Measurements from ENCODE around the gene ETFB.
"Not testable (repeated sequence)": the region's sequence is repeated elsewhere in the genome, so short reads cannot be mapped to it uniquely, and the experiment has no call there.

The ETFB gene

DNA sequence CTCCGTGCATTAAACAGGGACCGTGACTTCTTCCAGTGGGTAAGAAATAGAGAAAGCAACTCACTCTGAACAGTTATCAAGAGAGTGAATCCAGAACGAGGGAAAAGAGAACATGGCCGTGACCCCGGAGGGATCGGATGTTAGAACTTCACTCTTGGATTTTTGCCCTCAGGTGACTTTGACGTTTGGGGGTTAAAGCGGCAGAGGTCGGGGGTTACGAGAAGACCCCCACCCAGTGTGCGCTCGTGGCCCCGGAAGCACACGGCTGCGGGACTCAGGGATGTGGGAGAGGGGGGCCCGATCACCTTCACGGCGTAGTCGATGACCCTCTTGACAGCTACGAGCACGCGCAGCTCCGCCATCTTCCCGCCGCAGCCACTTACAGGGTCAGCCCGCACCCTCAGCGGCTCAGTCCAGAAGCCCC is at the start of gene ETFB:
Gene ETFB (minus strand): TSS at position 424 of the 424 bp plus-strand sequence. CDS start 62 bp downstream, at position 362.
- no peak for DNase-seq (ENCODE audit: low read depth in 2 of 2)

DNA sequence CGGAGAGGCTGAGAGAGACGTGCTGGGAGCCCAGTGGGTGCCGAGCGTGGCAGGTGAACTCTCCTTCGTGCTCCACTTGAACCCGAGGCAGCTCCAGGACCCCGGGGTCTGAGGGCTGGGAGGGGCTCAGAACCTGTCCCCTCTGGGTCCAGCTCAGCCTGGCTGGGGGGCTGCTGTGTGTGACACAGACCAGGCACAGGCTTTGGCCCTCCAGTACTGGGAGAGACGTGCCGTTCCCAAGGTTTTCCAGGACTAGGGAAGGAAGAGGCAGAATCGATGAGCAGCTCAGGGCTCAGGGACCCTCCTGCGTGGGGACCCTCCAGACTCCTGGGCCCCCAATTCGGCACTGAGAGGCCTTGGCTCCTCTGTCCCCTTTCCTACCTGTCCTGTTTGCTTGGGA is 49.0 kb upstream of the ETFB start:
- DNase-seq (ENCODE audit: low read depth in 2 of 2): no peak

DNA sequence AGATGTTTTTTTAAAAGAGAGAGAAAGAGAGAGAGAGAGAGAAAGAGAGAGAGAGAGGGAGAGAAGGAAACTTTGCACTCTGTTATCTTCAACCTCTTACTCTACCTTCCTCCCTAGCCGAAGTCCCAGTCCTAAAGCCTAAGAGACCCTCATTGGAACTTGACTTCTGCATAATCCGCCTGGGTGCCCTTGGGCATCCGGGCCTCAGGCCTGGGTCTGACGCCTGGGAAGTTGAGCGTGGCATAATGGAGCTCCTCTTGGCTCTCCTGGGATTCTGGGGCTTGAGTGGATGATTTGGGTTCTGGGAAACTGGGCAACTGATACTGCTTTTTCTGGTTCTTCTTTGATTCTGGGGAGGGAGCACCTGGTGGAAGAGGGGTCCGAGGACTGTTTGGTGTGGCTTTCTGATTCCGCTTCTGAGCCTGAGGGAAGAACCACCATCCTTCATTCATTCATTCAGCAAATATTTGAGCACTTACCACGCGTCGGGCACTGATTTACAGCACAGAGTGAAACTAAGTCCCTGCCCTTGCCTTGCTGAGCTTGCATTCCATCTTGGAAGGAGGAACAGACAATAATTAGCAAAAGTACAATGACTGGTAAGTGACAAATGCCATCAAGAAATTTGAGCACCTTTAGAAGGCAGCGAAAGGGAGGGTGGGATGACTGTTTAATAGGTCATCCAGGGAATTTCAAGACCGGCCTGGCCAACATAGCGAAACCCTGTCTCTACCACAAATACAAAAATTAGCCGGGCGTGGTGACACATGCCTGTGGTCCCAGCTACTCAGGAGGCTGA is 45.0 kb upstream of the ETFB start:
- no peak for DNase-seq (ENCODE audit: low read depth in 2 of 2)

DNA sequence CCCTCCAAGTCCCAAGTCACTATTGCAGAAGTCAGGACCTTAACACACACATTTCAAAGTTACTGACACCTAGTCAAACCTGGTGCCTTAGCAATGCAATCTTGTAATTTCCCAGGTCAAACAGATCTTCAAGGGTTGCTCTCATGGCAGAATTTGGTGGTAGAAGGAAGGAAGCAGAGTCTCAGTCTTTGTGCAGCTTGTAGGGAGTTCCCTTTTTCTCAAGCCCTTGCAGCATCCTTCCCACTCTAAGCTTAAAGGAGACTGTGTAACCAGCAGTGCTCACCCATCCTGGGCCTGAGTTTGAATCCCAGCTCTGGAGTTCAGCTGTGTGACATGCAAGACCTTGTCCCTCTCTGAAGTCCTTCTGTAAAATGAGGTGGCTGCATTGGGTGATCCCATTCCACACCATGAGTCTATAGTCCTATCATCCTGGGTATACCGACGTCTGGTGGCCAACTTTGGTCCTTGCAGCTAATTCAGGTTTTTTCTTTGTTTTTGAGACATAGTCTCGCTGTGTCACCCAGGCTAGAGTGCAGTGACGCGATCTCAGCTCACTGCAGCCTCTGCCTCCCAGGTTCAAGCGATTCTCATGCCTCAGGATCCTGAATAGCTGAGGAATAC is 41.4 kb upstream of the ETFB start:
- no peak for DNase-seq (ENCODE audit: low read depth in 2 of 2)

DNA sequence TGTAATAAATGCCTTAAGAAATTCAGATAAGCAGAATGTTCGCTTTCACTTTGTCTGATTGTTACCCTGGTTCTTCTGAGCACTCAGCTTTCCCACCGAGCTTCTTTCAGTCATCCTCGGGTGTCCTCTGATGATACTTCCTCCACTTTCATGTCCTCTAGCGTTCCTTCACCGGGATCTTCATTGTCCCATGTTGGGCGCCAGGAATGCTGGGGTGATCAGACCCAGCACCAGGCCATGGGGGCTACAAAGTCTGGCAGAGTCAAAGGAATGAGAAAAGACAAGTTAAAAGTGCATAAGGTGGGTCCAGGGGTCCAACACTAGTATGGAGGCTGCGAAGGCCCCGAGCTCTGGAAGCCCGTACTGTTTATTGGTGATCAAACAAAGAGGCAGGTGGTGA is 35.9 kb upstream of the ETFB start:
- no peak for DNase-seq (ENCODE audit: low read depth in 2 of 2)

DNA sequence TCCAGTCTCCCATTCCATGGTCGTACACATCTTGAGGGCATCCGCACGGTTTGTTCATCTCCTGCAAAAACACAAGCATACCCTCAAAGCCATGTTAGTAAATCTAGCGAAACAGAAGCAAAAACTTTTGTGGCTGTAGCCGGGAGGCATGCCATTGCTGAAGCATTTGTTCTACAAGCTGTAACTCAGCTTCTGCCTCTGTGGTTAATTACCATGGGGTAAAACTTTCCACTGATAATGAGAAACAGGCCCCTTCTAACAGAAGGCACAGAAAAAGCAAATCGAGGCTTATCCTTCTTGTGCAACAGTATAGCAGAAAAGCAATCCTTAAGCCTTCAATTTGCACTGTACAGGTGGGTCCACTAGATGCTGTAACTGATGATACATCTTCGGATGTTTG is 33.7 kb upstream of the ETFB start:
- DNase-seq (ENCODE audit: low read depth in 2 of 2): not testable (repeated sequence)

DNA sequence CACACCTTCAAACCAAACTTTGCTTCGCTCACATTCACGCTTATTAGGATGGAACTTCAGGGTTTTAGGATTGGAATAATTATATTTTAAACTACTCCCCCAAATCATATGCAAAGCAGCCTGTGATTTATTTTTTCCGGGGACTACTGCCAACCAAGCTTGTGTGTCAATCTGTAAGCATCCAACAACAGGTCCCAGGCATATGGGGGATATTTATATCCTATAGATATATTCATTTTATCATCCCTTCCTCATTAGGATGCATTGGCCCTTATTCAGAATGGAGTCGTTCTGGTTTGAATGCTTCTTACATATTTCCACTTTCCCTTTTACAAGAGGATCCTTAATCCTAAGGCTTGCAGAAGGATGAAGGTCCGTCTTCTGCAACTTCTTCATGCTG is 33.0 kb upstream of the ETFB start:
- no peak for DNase-seq (ENCODE audit: low read depth in 2 of 2)

DNA sequence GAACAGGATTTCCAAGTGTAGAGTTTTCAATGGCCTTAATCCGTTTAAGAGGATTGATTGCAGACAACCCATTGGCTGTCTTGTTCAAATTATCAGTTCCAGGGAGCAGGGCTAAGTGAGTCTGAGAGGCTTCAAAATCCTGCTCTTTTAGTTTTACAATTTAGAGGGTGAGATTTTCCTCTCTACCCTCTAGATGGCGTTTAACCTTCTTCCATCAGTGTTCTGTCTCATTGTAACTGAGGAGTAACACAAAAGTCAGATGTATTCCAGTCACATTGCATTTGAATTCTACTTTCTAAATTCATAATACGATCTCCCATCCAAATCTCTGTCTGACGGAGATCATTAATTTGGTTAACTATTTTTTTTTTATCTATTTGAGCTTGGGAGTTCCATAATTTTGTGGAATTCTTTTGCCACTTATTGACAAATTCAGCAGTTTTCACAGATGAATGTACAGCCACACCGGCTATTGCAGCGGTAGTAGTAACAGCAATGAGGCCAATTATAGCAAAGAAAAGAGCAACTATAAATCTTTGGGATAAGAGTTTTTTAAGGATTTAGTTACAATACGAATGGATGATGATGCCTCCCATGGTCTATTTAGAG is 32.0 kb upstream of the ETFB start:
- DNase-seq (ENCODE audit: low read depth in 2 of 2): no peak

DNA sequence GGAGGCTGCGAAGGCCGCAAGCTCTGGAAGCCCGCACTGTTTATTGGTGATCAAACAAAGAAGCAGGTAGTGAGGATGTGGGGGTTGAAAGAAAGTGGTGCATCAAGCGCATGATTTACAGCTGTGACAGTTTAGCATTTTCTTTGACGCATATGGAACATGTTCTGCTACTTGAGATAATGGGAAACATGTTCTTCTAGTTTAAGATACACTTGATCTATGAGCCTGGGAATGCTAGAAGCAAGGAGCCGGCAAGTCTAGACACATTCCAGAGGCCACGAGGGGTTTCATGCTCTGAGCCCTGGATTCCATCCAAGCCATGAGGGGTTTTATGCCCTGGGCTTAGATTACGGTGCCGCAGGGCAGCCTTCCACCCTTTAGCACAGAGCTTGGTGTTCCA is 31.3 kb upstream of the ETFB start:
- not testable (repeated sequence) for DNase-seq (ENCODE audit: low read depth in 2 of 2)

DNA sequence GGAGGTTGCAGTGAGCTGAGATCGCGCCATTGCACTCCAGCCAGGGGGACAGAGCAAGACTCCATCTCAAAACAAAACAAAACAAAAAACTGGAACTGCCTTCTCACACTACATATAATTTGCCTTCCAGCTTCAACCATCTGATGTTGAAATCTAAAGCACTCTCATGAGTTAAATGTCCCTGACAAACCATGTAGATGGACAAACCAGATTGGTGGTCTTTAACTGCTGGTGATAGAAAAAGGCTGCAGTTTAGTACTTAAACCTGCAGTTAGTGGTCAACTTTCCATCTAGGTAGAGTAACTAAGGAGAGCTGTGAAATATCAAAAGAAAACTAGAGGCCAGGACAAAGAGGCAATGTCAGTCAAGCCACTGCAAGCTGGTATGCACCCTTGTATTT is 30.0 kb upstream of the ETFB start:
- no peak for DNase-seq (ENCODE audit: low read depth in 2 of 2)

DNA sequence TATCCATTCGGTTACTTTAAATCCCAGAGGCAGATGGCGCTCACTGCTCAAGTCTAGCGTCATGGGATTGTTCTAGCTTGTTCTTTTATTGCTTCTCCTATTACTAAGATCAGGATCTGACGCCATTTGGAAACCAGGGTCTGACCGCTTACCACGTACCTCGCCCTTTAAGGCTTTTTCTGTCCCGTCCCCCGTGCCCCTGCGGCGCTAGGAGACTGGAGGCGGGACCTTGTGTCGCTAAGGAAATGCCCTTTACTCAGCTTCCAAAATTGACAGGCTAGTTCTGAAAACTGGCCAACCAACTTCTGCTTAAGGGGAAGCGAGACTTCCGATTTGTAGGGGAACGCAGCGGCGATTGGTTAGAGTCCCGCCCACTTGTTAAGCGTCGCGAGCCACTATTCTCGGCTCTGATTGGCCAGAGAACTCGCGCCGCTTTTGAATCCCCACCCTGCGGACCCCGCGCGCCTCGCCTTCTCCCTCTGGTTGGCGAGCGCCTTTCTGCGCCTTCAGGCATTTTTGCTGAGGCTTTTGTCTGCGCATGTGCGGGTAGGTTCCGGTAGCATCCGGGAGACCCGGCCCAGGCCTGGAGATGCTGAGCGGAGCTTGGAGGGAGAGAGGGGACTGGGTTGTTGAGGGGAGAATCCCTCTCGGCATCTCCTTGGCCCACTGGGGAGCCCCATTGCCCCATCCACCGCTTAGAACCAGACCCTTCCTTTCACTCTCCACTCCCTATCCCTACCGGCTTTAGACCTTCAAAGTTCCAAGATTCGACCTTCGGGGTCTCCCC is 28.1 kb upstream of the ETFB start:
- peak; percentile 74 to 86 for DNase-seq (ENCODE audit: low read depth in 2 of 2)

DNA sequence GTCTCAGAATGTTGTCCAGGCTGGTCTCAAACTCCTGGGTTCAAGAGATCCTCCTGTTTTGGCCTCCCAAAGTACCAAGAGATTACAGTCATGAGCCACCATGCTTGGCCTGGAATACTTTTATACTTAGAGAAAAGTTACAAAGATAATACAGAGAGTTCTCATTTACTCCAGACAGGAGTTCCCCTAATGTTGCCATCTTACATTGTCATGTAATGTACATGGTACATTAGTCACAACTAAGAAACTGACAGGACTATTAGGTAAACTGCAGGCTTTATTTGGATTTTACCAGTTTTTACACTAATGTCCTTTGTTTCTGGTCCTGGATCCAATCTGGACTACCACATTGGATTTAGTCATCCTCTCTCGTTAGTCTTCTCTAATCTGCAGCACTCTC is 26.5 kb upstream of the ETFB start:
- DNase-seq (ENCODE audit: low read depth in 2 of 2): no peak

DNA sequence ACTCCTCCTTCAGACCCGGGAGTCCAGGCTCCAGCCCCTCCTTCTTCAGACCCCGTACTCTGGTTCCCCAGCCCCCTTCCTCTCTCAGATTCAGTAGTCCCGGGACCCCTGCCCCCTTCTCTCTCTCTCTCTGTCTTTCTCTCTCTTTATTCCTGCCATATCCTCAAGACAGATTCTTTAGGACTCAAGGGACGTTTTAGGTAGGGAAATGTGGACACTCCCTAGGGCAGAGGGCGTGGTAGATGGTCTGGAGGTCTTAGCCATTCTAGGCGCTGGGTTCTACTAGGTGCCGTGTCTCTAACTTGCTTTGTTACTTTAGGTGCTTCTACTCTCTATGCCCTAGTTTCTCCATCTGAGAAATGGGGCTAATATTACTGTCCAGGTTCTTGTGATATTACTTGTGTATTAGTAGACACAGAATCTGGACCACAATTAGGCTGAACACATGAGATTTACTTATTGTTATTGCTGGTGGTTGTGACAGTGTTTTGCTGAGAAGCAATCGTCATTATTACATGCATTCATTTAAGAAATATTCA is 25.0 kb upstream of the ETFB start:
- no peak for DNase-seq (ENCODE audit: low read depth in 2 of 2)

DNA sequence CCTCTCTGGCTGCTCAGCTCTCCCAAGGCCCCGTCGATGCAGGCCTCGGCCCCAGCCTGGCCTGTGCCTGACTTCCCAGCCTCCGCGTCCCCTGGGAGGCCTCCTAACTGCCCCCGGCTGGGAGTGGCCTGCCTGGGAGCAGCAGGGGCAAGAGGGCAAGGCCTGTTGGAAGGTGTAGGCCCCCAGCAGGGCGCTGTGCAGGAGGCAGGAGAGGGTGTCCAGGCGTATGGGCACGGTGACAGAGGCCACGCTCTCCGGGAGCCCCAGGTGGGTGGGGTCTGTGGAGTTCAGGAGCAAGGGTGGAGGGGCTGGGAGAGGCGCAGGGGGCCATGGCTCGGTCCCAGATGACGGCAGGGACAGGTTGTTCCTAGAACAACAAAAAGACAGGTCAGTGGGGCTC is 23.0 kb upstream of the ETFB start:
- no peak for DNase-seq (ENCODE audit: low read depth in 2 of 2)

DNA sequence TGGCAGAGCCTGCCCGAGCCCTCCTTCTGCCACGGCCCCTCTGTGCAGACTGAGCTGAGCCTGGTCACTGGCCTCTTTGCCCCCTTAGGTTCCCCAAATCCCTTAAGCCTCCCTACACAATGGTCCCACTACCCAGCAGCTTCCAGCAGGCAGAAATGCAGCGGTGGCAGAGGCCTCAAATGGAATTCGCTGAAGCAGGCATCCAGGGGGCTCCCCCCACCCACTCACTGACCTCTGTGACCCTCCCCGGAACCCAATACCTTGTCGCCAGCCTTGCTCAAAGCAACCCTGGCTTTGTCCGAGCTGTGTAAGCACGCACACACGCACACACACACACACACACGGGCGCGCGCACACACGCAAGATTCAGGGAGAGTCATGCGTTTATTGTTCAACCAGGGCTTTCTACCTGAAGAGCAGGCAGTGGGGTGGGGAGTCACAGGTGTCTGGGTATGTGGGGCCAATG is 21.8 kb upstream of the ETFB start, which contains the start of gene LIM2:
Gene LIM2 (minus strand): TSS at position 51 of the 466 bp plus-strand sequence. CDS start 531 bp downstream, outside the sequence.
- DNase-seq (ENCODE audit: low read depth in 2 of 2): no peak

DNA sequence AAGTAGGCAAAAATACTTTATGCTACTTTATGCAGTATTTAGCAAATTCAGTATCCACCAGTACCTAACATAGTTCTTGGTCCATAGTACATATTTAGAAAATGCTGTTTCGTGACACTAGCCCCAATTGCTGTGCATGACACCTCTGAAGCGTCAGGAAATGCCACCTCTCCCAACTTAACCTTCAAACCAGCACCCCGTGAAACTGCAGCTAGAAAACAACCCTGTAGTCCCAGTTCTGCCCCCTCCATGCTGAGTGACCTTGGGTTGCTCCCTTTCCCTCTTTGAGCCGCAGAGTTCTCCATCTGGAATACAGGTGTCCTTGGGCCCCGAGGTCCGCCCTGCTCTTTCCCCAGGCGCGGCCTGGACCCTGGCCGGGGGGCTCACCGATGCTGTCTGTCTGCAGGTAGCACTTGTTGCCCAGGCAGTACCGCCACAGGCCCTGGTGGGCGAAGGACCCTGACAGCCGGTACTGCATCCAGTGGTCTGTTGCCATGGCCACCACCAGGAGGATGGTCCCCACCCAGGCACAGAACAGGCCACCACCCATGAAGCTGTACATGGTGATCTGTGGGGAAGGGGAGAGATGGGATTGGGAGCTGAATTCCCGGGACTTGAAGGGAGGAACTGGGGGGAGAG is 20.8 kb upstream of the ETFB start:
- DNase-seq (ENCODE audit: low read depth in 2 of 2): no peak

DNA sequence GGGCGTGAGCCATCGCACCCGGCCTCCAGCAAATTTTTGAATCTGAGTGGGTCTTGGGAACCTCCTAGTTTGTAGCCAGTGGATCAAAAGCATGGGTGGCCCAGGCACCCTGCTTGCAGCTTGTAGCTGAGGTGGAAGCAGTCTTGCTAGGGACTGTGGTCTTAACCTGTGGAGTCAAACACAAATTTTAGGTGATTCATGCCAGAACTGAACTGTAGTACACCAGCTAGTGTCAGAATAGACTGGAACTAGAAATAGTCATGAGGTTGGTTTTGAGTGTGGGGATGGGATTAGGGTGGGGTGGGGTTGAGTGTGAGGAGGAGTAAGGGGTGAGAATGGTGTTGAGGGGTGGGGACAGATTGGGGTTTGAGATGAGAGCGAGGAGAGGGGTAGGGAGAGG is 15.8 kb upstream of the ETFB start:
- DNase-seq (ENCODE audit: low read depth in 2 of 2): no peak

DNA sequence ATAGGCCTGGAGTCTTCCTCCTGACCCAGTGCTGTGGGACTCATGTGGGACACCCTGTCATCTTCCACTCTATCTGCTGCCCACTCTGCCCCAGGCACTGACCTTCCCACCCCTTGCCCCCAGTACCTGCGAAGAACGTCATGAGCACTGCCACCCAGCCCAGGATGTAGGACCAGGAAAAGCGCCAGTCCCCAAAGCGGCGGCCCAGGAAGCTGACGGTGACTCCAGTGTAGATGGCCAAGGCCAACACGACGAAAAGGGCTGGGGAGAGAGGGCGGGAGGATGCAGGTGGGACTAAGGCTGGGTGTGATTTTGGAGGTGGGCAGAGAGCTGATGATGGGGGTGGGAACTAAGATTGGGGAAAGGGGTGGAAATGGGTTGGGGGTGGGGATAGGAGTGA is 14.2 kb upstream of the ETFB start:
- no peak for DNase-seq (ENCODE audit: low read depth in 2 of 2)

DNA sequence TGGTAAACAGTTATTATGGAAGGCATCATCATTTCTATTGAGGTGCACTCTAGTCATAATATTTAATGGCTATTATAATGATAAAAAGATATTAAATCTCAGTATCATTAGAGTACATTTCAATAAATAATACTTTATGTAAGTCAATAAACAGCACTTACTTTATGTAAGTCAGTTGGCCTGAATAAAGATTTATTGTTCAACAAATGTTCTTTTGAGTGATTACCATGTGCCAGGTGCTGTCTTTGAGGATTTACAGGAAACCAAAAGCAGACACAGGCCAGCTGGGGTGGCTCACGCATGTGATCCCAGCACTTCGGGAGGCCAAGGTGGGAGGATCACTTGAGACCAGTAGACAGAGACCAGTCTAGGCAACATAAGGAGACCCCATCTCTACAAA is 11.2 kb upstream of the ETFB start:
- DNase-seq (ENCODE audit: low read depth in 2 of 2): no peak

DNA sequence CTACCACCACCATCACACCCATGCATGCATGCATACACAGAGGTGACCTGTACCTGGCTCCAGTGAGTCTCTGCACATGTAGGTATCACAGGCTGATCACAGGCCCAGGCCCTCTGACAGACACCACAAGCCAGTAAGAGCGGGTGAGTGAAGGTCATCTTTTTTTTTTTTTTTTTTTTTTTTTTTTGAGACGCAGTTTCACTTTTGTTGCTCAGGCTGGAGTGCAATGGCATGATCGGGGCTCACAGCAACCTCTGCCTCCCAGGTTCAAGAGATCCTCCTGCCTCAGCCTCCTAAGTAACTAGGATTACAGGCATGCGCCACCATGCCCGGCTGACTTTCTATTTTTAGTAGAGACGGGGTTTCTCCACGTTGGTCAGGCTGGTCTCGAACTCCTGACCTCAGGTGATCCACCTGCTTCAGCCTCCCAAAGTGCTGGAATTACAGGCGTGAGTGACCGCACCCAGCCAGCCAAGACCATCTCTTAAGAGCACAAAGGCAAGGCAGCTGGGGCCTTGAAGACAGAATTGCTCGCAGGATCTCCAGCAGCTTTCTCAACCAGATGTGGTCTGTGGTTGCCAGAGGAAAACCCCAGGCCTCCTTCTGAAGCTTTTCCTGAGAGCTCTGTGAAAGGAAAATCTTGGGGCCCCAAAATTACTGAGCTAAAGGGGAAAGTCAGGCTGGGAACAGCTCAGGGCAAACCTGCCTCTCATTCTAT is 9.5 kb upstream of the ETFB start:
- DNase-seq (ENCODE audit: low read depth in 2 of 2): no peak

Measured in stimulated activated CD8-positive, alpha-beta memory T cell treated with anti-CD3 and anti-CD28 coated beads, Interleukin-15, amount 100 ng/mL, for 4 hours (primary cell).